Immature natural killer cell (primary cell): Measurements from ENCODE around the gene GARIN3. TPM values are rescaled to one million over a fixed set of nuclear protein-coding genes. Genes with fewer than 3 reads are reported as not detected.
A peak's percentile ranks its signal among the peaks of the same experiment; 100 is the strongest.

Experiments
- DNase-seq, 3 donors: peaks; one replicate each; pipeline ENCODE4 v3.0.0; 2022; ENCODE audit warnings: mixed read lengths in 1 of 3
- H3K27ac Mint-ChIP-seq, 6 donors: one replicate each; pipeline ENCODE4 v1.8.0; 2020; ENCODE audit warnings: mixed read lengths in 6 of 6, mild to moderate bottlenecking in 5 of 6, inconsistent platforms in 4 of 6, moderate library complexity in 3 of 6
- H3K27me3 Mint-ChIP-seq, 3 donors: one replicate each; pipeline ENCODE4 v1.8.0; 2020 to 2021; ENCODE audit warnings: low read depth in 3 of 3, mild to moderate bottlenecking in 3 of 3, mixed read lengths in 3 of 3, moderate library complexity in 3 of 3, inconsistent platforms in 1 of 3
- H3K36me3 Mint-ChIP-seq, 3 donors: one replicate each; pipeline ENCODE4 v1.8.0; 2020; ENCODE audit warnings: mixed read lengths in 3 of 3, inconsistent platforms in 2 of 3, mild to moderate bottlenecking in 2 of 3
- H3K4me1 Mint-ChIP-seq, 2 donors: one replicate each; pipeline ENCODE4 v1.8.0; 2020; ENCODE audit warnings: inconsistent platforms in 2 of 2, mild to moderate bottlenecking in 2 of 2, mixed read lengths in 2 of 2, moderate library complexity in 1 of 2
- H3K4me3 Mint-ChIP-seq, 5 donors: one replicate each; pipeline ENCODE4 v1.8.0; 2020; ENCODE audit warnings: mild to moderate bottlenecking in 5 of 5, mixed read lengths in 5 of 5, inconsistent platforms in 3 of 5, moderate library complexity in 3 of 5
- H3K9me3 Mint-ChIP-seq, 6 donors: one replicate each; pipeline ENCODE4 v1.8.0; 2020; ENCODE audit warnings: mild to moderate bottlenecking in 6 of 6, mixed read lengths in 6 of 6, inconsistent platforms in 4 of 6, moderate library complexity in 3 of 6
- polyA plus RNA-seq, 3 donors: library from polyadenylated mRNA; unstranded; fragments of 300-500 nt; fragmentation: Illumina TruSeq; gene quantifications; one replicate each; pipeline ENCODE4 v1.2.3, GENCODE V29; 2021

The GARIN3 gene
- polyA plus RNA-seq, 3 donors from 2014 or later: not detected

DNA sequence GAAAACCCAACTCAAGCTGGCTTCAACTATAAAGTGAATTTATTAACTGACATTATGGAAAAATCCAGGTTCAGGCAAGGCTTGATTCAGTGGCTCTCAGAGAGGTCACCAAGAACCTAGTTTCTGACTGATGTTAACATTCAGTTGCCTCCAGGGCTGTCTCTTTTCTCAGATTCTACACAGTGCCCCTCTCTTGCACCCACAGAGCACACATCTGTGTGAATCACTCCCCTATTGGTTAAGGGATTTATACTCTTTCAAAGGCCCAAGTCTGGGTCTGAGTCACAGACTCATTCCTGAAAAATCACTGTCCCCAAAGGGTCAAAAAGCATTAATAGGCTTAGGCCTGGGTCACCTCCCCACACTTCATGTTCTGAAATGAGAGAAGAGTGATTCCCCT, 51.1 kb downstream of the GARIN3 start:
- DNase-seq: no peak
- Mint-ChIP-seq H3K36me3 (peaks cover 0 to 5% (median 3%) of the 10 kb centered on the region in 3 donors), H3K4me3 (no peak overlapping the region), H3K27me3 (no peaks in the 10 kb centered on the region), H3K9me3 (no peaks in the 10 kb centered on the region), H3K27ac (no peak overlapping the region), H3K4me1 (peaks cover 11 to 28% of the 10 kb centered on the region in 2 donors)

DNA sequence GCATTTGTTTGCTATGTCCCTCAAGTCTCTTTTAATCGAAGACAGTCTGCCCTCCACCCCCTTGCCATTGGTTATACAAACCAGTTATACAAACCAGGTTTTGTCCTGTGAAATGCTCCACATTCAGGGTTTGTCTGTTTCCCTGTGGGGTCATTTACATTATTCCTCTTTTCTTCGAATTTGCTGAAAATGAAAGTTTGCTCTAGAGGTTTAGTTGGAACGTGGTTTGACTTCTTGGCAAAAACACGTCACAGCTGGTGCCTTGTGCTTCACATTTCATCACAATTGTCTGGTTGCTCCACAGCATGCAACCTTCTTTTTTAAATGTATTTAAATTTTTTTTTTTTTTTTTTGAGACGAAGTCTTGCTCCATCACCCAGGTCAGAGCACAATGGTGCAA, 53.1 kb downstream of the GARIN3 start:
- peaks cover 31 to 48% of the 10 kb centered on the region in 2 donors for H3K4me1 Mint-ChIP-seq
- H3K27ac Mint-ChIP-seq: peak overlapping the region in 2 of 6 donors; percentile 21 to 47
- peaks cover 0 to 3% (median 0%) of the 10 kb centered on the region in 3 donors for H3K36me3 Mint-ChIP-seq
- peaks cover 0 to 12% (median 0%) of the 10 kb centered on the region in 3 donors for H3K27me3 Mint-ChIP-seq
- no peaks in the 10 kb centered on the region for H3K9me3 Mint-ChIP-seq
- no peak overlapping the region for H3K4me3 Mint-ChIP-seq
- DNase-seq: no peak

Other genes starting within 250 kb of the GARIN3 start
- under 1 TPM in 1 of 3 donors, not detected in 2; 0.43 TPM for gene TIMD4, start 203.0 kb downstream of the GARIN3 start, polyA plus RNA-seq
- under 1 TPM in 1 of 3 donors, not detected in 2; 0.59 TPM for gene HAVCR1, start 107.1 kb downstream of the GARIN3 start, polyA plus RNA-seq
- gene HAVCR2, start 57.2 kb downstream of the GARIN3 start, polyA plus RNA-seq: 100 to 1,000 TPM; 101 to 167 (median 130) TPM
- 10 to 100 TPM; 14.6 to 17.9 (median 16.7) TPM for gene MED7, start 23.4 kb downstream of the GARIN3 start, polyA plus RNA-seq
- 10 to 100 TPM; 38.5 to 71.9 (median 54.6) TPM for gene ITK, start 14.6 kb upstream of the GARIN3 start, polyA plus RNA-seq
- 100 to 1,000 TPM; 293 to 667 (median 513) TPM for gene CYFIP2, start 99.9 kb upstream of the GARIN3 start, polyA plus RNA-seq